ENCODE results near the gene FOXO3. TPM values are rescaled to one million over a fixed set of nuclear protein-coding genes. Genes with fewer than 3 reads are reported as not detected.

The FOXO3 gene
- total and polyA plus RNA-seq, 2 donors (not counting 1 experiment from before 2014, with no cell fraction given), result 49.5 to 63.9 TPM

DNA sequence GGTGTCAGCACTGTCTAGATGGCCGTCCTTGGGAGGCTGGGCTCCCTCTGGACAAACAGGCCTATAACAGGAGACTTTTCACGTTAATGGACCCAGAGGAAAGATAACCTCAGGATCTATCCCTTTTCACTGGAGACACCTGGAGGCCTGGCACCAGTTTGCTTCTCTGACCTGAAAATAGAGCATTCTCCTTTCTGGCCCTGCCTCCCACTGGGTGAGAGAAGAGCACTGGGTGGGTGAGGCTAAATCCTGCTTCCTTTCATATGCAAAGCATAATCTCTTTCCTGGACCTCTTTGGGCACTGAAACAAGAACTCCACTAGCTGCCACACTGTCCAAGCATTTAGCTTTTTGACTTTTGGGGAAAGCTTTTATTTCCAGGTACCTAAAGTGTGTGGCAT is 78.3 kb downstream of the FOXO3 start:
- peaks cover 3% of the 10 kb centered on the region for H4K20me1 ChIP-seq (ENCODE audit: control insufficient read depth, extremely low read depth, insufficient read depth, low read length)
- no peak for DNase-seq (ENCODE audit: low read depth in 2 of 2)
- peaks cover 74% of the 10 kb centered on the region for H3K79me2 ChIP-seq (ENCODE audit: control insufficient read depth, insufficient read depth, low read length)
- no peaks in the 10 kb centered on the region for H3K4me1 ChIP-seq (ENCODE audit: control insufficient read depth, extremely low read depth, insufficient read depth, low read length)
- H3K9ac ChIP-seq (ENCODE audit: insufficient read depth, low read length), result no peak overlapping the region
- no peak overlapping the region for H3K27ac ChIP-seq (ENCODE audit: insufficient read depth, low read length)
- H3K4me3 ChIP-seq (replicated peaks in 1 of 4; ENCODE audit: control extremely low read depth in 1 of 4, insufficient read depth in 1 of 4, low read depth in 3 of 4, low read length in 4 of 4), result no peak overlapping the region
- no peak overlapping the region for H3K4me2 ChIP-seq (ENCODE audit: extremely low read depth, insufficient read depth, low read length)
- no peak overlapping the region for H2AFZ ChIP-seq (ENCODE audit: low read length)
- TF ChIP-seq, protein P1, sequence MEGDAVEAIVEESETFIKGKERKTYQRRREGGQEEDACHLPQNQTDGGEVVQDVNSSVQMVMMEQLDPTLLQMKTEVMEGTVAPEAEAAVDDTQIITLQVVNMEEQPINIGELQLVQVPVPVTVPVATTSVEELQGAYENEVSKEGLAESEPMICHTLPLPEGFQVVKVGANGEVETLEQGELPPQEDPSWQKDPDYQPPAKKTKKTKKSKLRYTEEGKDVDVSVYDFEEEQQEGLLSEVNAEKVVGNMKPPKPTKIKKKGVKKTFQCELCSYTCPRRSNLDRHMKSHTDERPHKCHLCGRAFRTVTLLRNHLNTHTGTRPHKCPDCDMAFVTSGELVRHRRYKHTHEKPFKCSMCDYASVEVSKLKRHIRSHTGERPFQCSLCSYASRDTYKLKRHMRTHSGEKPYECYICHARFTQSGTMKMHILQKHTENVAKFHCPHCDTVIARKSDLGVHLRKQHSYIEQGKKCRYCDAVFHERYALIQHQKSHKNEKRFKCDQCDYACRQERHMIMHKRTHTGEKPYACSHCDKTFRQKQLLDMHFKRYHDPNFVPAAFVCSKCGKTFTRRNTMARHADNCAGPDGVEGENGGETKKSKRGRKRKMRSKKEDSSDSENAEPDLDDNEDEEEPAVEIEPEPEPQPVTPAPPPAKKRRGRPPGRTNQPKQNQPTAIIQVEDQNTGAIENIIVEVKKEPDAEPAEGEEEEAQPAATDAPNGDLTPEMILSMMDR (conservative IDR thresholded peaks at IDR 0.05 in 1 of 2, IDR thresholded peaks at IDR 0.05 in 1 of 2; ENCODE audit: low read depth in 1 of 2, low read length in 2 of 2), result no peak
- TF ChIP-seq EZH2 (IDR thresholded peaks at IDR 0.05; ENCODE audit: low read length, missing control alignments), result no peak
- no peaks in the 10 kb centered on the region for H3K36me3 ChIP-seq (ENCODE audit: control insufficient read depth, insufficient read depth, low read length)
- H3K27me3 ChIP-seq (ENCODE audit: control insufficient read depth, insufficient read depth, low read length), result no peaks in the 10 kb centered on the region
- H3K9me3 ChIP-seq (ENCODE audit: control insufficient read depth, insufficient read depth, low read depth, low read length), result no peaks in the 10 kb centered on the region

DNA sequence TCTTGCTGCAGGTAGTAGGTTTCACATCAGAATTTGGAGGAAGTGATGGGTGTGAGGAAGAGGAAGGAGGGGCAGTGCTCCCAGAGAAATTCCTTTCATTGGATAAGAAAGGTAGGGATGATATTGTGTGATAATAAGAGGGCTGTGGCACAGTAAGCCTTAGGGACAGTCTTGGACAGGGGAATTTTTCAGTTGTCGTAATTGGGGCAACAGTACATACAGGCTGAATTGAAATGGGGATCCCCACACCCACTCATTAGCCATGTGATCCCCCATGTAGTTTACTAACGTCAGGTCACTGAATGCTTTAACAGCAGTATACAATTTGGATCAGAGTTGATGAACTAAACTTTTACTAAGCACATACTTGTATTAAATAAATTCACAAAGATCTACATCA is 79.4 kb downstream of the FOXO3 start:
- no peak overlapping the region for H3K27ac ChIP-seq (ENCODE audit: insufficient read depth, low read length)
- DNase-seq (ENCODE audit: low read depth in 2 of 2), result no peak
- no peak overlapping the region for H3K4me3 ChIP-seq (replicated peaks in 1 of 4; ENCODE audit: control extremely low read depth in 1 of 4, insufficient read depth in 1 of 4, low read depth in 3 of 4, low read length in 4 of 4)
- no peaks in the 10 kb centered on the region for H3K4me1 ChIP-seq (ENCODE audit: control insufficient read depth, extremely low read depth, insufficient read depth, low read length)
- TF ChIP-seq EZH2 (IDR thresholded peaks at IDR 0.05; ENCODE audit: low read length, missing control alignments), result no peak
- TF ChIP-seq, protein P1 (conservative IDR thresholded peaks at IDR 0.05 in 1 of 2, IDR thresholded peaks at IDR 0.05 in 1 of 2; ENCODE audit: low read depth in 1 of 2, low read length in 2 of 2), result no peak
- no peak overlapping the region for H2AFZ ChIP-seq (ENCODE audit: low read length)
- H3K4me2 ChIP-seq (ENCODE audit: extremely low read depth, insufficient read depth, low read length), result no peak overlapping the region
- no peaks in the 10 kb centered on the region for H3K36me3 ChIP-seq (ENCODE audit: control insufficient read depth, insufficient read depth, low read length)
- H4K20me1 ChIP-seq (ENCODE audit: control insufficient read depth, extremely low read depth, insufficient read depth, low read length), result peaks cover 3% of the 10 kb centered on the region
- H3K79me2 ChIP-seq (ENCODE audit: control insufficient read depth, insufficient read depth, low read length), result peaks cover 77% of the 10 kb centered on the region
- H3K9ac ChIP-seq (ENCODE audit: insufficient read depth, low read length), result no peak overlapping the region
- no peaks in the 10 kb centered on the region for H3K9me3 ChIP-seq (ENCODE audit: control insufficient read depth, insufficient read depth, low read depth, low read length)
- no peaks in the 10 kb centered on the region for H3K27me3 ChIP-seq (ENCODE audit: control insufficient read depth, insufficient read depth, low read length)

DNA sequence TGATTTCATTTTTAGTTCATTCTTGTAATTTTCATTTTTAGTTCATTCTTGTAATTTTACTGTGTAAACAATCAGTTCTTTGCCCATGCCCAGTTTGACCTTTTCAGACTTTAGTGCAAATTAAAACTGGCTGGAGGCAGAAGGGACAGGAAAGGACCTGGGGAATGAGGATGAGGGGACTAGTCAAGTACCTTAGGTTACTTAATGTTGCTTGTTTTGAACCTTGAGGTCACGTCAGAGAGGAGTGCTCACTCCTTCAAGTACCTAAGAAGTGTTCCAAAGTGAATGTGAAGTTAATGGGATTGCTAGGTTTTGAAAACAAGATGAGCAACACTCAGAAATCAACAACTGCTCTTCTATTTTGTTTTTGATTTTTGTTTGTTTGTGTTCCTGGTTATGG is 82.5 kb downstream of the FOXO3 start:
- H3K9me3 ChIP-seq (ENCODE audit: control insufficient read depth, insufficient read depth, low read depth, low read length), result no peaks in the 10 kb centered on the region

More for the DNA sequence above, 82.5 kb downstream of the FOXO3 start:
- Histone ChIP-seq H3K4me3 (replicated peaks in 1 of 4; ENCODE audit: control extremely low read depth in 1 of 4, insufficient read depth in 1 of 4, low read depth in 3 of 4, low read length in 4 of 4) (no peak overlapping the region), H3K9ac (ENCODE audit: insufficient read depth, low read length) (no peak overlapping the region), H3K4me2 (ENCODE audit: extremely low read depth, insufficient read depth, low read length) (no peak overlapping the region), H3K4me1 (ENCODE audit: control insufficient read depth, extremely low read depth, insufficient read depth, low read length) (no peaks in the 10 kb centered on the region), H3K79me2 (ENCODE audit: control insufficient read depth, insufficient read depth, low read length) (peaks cover 70% of the 10 kb centered on the region), H2AFZ (ENCODE audit: low read length) (no peak overlapping the region), H3K27ac (ENCODE audit: insufficient read depth, low read length) (no peak overlapping the region), H4K20me1 (ENCODE audit: control insufficient read depth, extremely low read depth, insufficient read depth, low read length) (no peaks in the 10 kb centered on the region), H3K36me3 (ENCODE audit: control insufficient read depth, insufficient read depth, low read length) (no peaks in the 10 kb centered on the region), H3K27me3 (ENCODE audit: control insufficient read depth, insufficient read depth, low read length) (no peaks in the 10 kb centered on the region)
- DNase-seq (ENCODE audit: low read depth in 2 of 2), result no peak
- no peak for TF ChIP-seq EZH2 (IDR thresholded peaks at IDR 0.05; ENCODE audit: low read length, missing control alignments)
- TF ChIP-seq, protein P1 (conservative IDR thresholded peaks at IDR 0.05 in 1 of 2, IDR thresholded peaks at IDR 0.05 in 1 of 2; ENCODE audit: low read depth in 1 of 2, low read length in 2 of 2), result no peak
